DMS153 treated with DMSO at 0.1 percent for 48 hours (cell line): ENCODE data around the gene TNK2.
"Not testable (repeated sequence)": the region's sequence is repeated elsewhere in the genome, so short reads cannot be mapped to it uniquely, and the experiment has no call there.

Experiments
- DNase-seq: peaks from one replicate; lab custom pipeline; 2025; ENCODE audit not compliant: unreplicated experiment; lab: John Stamatoyannopoulos, UW

The TNK2 gene

GRCh38 chr3:195872097-195872496, 36.3 kb downstream of the TNK2 start:
- no peak for DNase-seq

GRCh38 chr3:195871686-195872085, 36.7 kb downstream of the TNK2 start:
- DNase-seq, result not testable (repeated sequence)

- DNase-seq, result no peak
Measured at GRCh38 chr3:195870937-195871336, 37.4 kb downstream of the TNK2 start.

- no peak for DNase-seq
Measured at GRCh38 chr3:195870442-195870841, 37.9 kb downstream of the TNK2 start.

GRCh38 chr3:195869413-195870001, 38.8 kb downstream of the TNK2 start:
- no peak for DNase-seq

GRCh38 chr3:195868866-195869412, 39.4 kb downstream of the TNK2 start:
- DNase-seq, result no peak

- no peak for DNase-seq
Measured at GRCh38 chr3:195868336-195868865, 40.0 kb downstream of the TNK2 start.

GRCh38 chr3:195867631-195868335, 40.6 kb downstream of the TNK2 start:
- no peak for DNase-seq

GRCh38 chr3:195866686-195867511, 41.5 kb downstream of the TNK2 start:
- no peak for DNase-seq

- DNase-seq, result no peak
Measured at GRCh38 chr3:195865752-195866151, 42.6 kb downstream of the TNK2 start.

GRCh38 chr3:195863121-195864061, 45.0 kb downstream of the TNK2 start:
- no peak for DNase-seq

- DNase-seq, result not testable (repeated sequence)
Measured at GRCh38 chr3:195862318-195862717, 46.0 kb downstream of the TNK2 start.

- DNase-seq, result no peak
Measured at GRCh38 chr3:195860456-195860855, 47.9 kb downstream of the TNK2 start.

- no peak for DNase-seq
Measured at GRCh38 chr3:195859846-195860411, 48.4 kb downstream of the TNK2 start.

GRCh38 chr3:195859061-195859845, 49.1 kb downstream of the TNK2 start:
- DNase-seq, result peak; percentile 48

- no peak for DNase-seq
Measured at GRCh38 chr3:195856410-195857084, 51.8 kb downstream of the TNK2 start.

- DNase-seq, result no peak
Measured at GRCh38 chr3:195855471-195856409, 52.6 kb downstream of the TNK2 start.
